DMS79 (cell line): ENCODE results near the gene CYTL1.
"Not testable (repeated sequence)": the region's sequence is repeated elsewhere in the genome, so short reads cannot be mapped to it uniquely, and the experiment has no call there.

ENCODE experiments used
- DNase-seq: peaks from one replicate; lab custom pipeline; 2025; lab: John Stamatoyannopoulos, UW

The CYTL1 gene

DNA sequence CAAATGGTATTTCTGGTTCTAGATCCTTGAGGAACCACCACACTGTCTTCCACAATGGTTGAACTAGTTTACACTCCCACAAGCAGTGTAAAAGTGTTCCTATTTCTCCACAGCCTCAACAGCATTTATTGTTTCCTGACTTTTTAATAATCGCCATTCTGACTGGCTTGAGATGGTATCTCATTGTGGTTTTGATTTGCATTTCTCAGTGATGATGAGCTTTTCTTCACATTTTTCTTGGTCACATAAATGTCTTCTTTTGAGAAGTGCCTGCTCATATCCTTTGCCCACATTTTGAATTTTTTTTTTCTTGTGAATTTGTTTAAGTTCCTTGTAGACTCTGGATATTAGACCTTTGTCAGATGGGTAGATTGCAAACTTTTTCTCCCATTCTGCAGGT, 22.3 kb downstream of the CYTL1 start:
- not testable (repeated sequence) for DNase-seq

DNA sequence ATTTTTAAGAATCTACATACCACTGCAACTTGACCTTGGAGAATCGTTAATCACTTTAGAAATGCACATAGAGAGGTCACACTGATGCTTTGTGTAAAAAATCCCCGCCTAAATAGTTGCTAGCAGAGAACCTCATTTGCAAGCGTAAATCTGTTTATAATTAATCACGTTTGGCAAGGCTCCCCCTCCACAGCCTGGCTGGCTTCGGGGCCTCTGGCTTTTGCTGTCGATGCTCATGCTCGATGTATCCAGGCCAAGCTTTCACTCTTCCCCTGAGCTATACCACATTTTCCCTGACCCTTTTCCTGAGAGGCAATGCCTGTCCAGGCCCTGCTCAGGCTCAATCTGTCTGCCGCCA, 23.4 kb downstream of the CYTL1 start:
- no peak for DNase-seq

DNA sequence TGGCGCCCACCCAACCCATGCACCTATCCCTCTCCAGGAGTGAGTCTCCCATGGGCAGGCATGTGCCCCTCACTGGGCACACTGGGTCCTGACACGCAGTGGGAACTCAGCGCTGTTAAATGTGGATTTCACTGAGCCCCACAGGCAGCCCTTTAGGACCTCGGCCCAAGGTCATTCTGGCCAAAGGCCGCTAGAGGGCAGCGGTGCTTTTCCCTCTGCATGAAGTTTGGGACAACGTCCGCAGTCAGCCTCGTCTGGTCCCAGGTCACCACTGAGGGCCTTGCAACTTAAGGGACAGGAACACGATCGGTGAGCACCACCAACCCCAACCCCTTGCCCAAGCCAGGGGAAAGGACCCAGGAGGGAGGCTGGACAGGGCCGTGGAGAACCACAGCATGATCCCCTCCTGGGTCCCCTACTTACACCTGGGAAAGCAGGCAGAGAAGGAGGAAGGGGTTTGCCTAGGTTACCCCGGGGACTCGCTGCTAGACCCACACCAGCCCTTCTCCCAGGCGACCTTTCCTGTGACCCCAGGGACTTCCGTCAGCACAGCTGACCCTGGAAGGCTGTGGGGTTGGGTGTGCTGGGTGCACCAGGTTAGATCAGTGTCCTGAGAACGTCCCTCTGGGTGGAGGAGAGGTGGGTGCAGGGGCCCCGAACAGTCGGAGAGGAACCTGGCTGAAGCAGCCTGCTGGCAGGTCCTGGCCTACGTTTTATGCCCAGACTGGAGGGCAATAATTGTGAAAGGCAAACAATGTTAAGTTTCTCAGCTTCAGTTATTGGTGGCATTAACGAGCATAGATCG, 24.0 kb downstream of the CYTL1 start:
- DNase-seq = no peak

DNA sequence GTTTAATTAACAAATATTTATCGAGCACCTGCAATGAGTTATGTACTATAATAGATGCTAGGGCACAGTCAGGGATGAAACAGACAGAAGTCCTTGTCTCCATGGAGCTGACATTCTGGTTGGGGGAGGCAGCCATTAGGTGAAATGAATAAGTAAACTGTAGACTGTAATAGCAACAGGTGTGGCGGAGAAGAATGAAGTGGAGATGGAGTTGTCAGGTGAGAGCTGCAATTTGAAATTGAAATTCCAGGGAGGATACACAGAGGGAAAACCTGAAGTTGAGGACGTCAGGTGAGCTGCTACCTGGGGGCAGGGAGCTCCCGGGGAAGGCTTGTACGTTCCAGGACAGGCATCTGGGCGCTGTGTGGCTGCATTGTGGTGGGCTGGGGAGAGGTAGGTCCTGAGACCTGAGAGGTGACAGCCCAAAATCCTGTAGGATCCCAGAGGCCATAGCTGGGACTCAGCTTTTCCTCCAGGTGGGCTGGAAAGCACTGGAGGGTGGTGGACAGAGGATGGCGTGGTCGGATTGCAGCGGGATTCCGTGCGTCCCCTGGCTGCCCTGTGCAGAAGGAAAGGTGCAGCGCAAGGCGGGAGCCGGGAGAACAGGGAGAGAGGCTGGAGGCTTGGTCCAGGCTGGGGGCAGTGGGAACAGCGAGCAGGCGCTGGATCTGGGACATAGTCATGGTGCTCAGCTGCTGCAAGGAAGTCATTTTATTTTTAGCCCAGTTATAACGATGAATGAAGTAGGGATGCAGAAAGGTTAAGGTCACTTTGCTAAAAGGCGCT, 24.8 kb downstream of the CYTL1 start:
- DNase-seq = no peak

DNA sequence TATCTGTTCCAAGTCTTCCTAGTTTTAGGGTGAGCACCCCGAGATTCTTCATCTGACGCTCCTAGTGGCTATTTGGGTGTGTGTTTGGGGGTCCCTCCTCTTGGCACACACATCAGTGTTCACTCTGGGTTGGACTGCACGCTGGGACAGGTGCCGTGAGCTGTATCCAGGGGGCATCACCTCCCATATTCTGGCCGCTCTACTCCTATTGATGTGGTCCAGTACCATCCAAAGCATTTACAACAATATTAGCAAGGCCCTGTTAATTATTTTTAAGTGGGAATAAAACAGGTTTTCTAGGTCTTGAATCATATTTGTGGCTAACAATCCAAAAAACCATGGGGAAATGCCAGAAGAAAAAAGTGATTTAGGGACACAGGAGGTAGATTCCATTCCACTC, 26.4 kb downstream of the CYTL1 start:
- DNase-seq = no peak

DNA sequence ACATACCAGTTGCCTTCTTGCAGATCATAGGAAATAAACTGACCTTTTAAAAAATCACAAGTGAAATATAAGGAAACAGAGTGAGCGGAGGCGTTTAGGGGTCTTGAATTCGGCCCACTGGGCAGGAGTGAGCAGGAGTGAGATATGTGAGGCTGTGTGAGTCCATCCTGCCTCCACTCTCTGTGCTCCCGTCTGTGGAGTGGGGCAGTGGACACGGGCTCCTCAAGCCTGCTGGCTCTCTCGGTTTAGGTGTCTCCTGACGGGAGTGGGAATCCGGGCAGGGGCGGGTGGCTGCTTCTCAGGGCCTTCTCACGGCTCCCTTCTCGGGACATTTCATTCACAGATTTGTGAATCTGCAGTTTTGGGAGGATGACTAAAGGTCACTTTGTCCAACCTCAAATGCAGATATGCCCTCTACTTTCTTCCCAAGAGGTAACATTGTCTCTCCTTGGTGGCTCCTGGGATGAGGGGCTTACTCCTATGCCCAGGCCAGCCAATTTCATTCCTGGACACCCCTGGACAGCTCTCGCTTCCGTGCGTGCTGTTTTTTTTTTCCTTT, 27.6 kb downstream of the CYTL1 start:
- DNase-seq = no peak

DNA sequence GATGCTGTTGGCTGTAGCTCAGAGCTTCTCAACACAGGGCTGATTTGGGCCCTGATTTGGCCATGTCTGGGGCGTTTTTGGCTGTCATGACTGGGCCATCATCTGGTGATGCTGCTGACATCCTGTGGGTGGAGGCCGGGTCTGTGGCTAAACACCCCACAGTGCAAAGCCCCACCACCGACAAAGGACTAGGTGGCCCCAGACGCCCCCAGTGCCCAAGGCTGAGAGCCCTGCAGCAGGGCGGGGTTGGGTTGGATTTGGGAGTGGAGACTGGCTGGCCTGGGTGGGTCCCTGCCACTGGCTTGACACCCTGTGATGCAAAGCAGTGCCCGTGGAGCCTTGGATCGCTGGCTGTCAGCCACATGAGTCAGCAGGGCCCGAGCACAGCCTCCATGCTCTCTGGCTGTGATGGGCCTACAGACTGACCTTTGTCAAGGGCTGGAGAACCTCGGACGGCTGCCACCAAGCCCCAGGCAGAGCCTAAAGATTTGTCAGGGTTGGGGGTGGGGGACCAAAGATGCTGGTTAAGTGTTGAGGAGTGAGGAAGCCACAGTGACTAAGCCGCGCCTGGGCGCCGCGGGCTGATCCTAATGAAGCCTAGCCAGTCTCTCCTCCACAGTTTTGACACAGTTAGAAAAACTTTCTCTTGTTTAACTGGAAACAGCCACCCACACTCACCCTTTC, 28.3 kb downstream of the CYTL1 start:
- DNase-seq = no peak

DNA sequence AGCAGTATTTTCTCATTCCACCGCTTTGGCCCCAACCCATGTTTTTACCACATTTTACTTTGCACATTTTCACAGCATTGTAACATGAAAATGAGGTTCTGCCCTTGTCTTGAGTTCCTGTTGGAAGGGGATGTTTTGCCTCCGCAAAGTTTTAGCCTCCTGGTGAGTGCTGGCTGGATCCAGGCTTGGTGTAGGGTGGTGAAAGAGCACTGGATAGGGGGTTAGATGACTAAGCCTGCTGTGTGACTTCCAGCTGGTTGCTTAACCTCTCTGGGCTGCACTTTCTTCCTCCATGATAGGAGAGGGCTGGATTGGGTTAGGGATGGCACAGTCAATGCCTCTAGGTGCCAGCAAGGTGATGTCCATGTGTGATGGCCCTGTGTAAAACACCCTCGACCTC, 28.9 kb downstream of the CYTL1 start:
- no peak for DNase-seq

DNA sequence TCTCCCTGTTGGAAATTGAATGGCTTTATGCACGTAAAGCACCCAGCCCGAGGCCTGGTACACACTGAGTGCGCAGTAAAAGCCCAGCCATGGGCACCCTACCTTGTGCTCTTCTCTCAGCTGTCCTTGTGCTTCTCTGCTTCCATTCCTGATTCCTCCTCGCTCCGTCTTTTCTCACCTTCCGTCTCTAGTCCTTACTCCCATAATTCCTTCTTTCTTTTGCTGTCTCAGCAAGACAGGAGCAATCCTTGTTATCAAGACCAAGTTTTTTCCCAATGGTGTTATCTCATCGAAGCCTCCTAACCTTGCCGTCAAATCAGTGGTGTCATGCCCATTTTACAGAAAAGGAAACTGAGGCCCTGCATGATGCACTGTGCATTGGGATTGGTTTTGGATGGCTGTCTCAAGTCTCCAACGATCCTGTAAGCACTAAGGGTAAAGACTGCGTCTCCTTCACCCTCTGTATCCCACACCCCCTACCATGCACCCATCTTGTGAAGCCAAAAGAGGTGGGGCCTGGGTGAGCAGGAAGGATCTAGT, 30.1 kb downstream of the CYTL1 start:
- DNase-seq = no peak

DNA sequence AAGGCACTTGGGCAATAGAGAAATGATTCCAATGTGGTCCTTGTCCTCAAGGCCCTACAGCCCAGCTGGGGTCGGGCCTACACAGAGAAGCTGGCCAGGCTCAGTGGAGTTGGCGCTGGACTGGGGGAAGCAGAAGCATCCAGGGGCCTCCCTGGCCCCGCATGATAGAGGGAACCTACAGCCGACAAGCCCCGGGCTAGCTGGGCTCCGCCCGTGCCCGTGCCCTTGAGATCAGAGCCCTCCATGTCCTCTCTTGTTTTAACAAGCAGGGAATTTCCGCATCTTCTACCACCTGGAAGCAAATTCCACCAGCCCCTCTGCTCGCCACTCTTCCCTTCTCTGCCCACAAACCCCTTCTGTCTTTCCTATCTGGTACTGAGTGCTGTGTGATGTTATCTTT, 31.6 kb downstream of the CYTL1 start:
- no peak for DNase-seq

DNA sequence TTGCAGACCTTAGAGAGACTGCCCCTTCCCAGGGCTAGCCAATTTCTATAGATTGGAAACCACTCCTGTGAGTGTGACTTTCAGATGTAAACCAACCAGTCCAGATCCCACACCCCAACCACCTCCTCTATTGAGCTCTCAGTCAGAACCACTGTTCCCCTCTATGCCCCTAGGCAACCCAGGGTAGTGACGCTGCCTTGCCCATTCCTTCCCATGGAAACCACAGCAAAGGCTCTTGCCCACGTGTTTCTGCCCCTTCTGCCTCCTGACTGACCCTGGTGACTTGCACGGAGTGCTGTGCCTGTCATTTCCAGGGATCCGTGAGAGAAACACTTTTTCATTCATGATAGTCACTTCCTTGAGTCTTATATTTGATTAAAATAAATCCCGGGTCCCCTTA, 32.4 kb downstream of the CYTL1 start:
- DNase-seq = no peak

DNA sequence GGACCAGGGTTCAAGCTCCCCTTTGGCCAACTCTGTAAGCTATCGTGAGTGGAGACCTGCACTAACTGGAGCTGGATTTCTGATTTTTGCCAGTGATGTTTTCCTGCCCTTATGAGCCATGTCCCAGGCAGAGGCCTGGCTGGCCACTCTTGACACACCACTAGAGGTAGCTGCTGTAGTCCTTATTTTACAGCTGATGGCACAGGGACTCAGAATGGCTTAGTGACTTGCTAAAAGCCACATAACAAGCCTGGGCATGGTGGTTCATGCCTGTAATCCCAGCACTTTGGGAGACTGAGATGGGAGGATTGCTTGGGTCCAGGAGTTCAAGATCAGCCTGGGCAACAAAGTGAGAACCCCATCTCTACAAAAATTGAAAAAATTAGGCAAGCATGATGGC, 33.4 kb downstream of the CYTL1 start:
- no peak for DNase-seq

DNA sequence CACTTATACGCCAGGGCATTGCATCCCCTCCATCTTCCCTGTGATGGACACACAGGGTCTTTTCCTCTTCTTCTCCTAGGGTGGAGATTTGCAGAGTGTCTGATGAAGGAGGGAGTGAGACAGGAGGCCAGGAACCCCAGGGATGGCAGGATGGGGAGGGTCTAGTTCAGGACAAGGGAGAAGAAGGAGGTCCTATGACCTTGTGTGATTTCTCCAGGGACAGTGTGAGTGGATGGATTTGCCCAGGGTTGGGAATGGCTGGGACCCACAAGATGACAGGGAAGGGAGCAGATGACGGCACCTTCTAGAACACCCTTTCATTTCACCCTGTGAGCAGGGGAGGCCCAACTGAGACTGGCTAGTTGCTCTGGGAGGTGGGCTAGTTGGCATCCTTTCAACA, 34.2 kb downstream of the CYTL1 start:
- no peak for DNase-seq

DNA sequence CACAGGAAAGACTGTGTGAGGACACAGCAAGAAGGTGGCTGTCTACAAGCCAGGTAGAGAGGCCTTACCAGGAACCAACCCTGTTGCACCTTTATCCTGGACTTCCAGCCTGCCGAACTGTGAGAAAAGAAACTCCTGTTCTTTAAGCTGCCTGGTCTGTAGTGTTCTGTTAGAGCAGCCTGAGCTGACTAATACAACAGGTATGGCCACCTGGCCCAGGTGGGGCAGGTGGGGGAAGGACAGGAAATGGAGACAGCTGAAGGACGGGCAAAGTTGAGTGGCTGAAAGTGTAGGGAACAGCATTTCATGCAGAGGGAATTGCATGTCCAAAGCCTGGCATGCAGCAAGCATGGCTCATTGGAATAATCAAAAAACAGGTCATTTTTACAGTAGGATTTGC, 35.1 kb downstream of the CYTL1 start:
- no peak for DNase-seq

DNA sequence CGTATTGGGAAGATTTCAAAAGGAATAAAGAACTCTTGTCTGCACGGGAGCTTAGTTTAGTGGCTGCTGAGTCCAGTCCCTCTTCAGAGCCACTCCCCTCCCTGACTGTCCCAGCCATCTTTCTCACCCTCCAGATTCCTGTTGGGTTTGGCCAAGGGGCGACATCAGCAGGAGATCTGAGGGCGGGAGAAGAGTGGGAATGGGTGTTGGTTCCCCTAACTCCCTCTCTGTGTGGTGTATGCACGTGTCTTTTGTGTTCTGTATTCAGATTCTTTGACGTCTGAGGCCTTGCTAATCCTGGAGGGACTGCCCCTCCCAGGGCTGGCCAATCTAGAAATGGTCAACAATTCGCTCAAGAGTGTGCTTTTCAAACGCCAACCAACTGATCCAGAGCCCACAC, 37.4 kb downstream of the CYTL1 start:
- DNase-seq = no peak

DNA sequence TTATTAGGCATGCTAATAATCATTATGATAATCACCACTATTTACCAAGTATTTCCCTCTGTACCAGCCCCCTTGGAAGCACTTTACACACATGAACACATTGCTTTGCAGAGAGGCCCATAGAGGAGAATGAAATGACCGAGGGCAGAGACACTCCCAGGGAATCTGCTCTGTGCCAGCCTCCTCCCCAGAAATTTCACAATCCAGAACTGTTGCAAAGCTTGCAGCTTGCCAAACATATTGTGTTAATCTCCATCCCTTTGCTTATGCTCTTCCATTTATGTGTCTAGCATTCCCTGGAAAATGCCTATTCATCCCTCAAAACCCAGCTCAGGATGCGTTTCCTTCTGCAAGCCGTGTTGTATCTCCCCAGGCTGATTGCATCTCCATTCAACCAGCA, 37.8 kb downstream of the CYTL1 start:
- no peak for DNase-seq

DNA sequence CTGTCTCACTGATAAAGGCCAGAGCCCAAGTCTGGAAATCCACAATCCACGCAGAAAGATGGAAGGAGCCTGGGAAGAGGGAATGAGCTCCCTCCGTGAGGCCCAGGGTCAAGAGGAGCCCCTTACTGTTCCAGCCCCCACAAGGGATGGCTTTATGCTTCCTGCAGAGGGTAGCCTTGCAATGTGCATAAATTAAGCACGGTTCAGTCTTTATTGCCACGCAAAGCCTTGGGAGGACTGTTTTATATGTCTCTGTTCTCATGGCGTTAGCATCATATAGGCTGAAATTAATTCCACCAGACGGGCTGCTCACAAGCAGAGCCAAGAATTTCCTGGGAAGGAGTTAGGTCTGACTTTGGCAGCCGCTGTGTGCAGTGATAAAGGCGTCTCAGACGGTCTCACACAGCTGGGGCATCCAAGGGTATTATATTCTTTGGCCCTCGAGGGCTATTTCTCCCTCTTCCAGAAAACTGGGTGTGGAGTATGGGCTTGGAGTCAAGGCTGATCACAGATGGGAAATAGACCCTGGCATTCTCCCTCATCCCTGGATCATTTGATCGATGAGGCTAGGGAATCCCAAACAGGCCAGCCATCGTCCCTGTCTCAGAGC, 38.5 kb downstream of the CYTL1 start:
- no peak for DNase-seq

DNA sequence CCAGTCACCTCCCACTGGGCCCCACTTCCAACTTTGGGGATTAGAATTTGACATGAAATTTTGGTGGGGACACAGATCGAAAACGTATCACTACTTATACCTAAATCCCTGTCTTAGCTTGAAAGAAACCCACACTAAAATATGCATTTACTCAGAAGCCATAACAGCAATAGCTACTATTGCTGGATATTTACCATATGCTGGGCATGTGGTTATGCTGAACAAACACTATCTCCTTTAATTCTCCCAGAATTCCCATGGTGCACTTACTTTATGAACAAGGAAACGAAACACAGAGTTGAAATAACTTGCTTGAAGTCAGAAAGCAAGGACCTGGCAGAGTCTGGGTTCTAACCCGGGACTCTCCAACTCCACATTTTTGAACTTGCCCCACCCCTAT, 39.3 kb downstream of the CYTL1 start:
- DNase-seq = no peak

DNA sequence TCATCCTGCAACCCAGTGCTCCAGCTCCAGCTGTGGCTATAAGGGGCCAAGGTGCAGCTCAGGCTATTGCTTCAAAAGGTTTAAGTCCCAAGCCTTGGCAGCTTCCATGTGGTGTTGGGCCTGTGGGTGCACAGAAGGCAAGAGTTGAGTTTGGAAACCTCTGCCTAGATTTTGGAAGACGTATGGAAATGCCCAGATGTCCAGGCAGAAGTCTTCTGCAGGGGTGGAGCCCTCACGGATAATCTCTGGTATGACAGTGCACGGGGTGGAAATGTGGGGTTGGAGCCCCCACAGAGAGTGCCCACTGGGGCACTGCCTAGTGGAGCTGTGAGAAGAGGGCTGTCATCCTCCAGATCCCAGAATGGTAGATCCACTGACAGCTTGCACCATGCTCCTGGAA, 44.5 kb downstream of the CYTL1 start:
- no peak for DNase-seq

DNA sequence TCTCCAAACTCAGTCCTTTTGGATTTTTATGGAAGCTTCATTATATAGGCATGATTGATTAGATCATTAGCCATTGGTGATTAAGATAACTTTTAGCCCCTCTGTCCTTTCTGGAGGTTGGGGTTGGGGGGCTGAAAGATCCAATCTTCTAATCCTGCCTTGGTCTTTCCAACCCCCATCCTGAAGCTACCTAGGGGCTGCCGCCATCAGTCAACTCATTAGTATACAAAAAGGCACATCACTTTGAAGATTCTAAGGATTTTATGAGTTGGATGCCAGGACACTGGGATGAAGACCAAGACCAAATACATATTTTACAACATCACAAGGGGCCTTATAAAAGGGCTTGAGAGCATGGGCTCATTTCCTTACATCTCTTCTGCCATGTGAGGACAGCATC, 47.5 kb downstream of the CYTL1 start:
- no peak for DNase-seq

DNA sequence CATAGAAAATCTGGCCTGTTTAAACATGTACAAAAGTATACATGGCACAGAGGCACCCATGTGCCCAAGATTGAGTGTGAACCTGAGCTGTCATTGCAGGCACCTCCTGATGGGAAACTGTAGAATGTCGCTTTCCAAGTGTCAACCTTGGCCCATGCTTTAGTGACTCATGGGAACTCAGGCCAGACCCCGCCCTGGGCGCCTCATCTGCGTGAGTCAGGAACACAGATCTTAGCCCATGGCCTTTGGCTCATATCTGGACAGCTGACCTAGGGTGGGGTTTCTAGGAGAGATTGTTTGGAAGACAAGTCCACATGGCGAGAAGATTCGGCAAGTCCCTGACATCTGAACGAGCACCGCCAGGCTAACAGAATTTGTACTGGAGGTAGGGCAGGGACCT, 50.0 kb downstream of the CYTL1 start:
- DNase-seq = no peak

DNA sequence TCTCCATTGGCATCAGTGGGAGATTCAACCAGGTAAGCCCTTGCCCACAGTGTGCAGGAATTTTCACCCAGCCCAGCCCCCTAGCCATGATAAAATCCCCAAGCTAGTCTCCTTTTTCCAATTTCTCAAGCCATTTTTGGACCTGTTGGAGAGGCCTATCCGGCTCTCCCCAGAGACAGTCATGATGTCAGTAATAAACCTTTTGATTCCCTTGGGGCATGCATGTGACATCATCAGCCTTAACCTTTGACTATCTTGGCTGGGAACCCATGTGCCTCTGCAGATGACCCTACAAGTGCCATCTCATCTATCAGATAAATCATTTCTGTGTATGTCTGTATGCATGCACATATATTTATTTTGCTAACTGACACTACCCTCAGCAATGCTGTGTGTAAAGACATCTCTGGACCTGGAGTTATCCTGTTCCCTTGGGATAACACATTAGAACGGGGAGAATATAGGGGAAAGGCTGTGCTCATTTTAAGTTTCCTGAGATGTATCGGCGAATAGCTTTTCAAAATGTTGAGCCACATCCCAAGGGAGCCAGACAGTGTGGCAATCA, 51.0 kb downstream of the CYTL1 start:
- no peak for DNase-seq
